ENCODE measurements around the gene SUSD1. TPM values are rescaled to one million over a fixed set of nuclear protein-coding genes. Genes with fewer than 3 reads are reported as not detected.

The SUSD1 gene
- total and polyA plus RNA-seq, 8 donors, result 1.6 to 50.4 (median 21.1) TPM

GRCh38 chr9:112124156-112124555 is 50.9 kb downstream of the SUSD1 start:
- H3K9me3 ChIP-seq, result no peaks in the 10 kb centered on the region
- H3K4me1 ChIP-seq, result peaks cover 0 to 7% (median 4%) of the 10 kb centered on the region in 4 donors
- WGBS, 5 donors, result 50 to 71% (median 69%) methylated on average over 5 of the region's 5 CpGs
- peaks cover 0 to 24% (median 14%) of the 10 kb centered on the region in 4 donors for H3K36me3 ChIP-seq
- no peak overlapping the region for H3K27ac ChIP-seq
- TF ChIP-seq CTCF (IDR thresholded peaks at IDR 0.05), result no peak
- peak in 1 of 3 donors; percentile 4 for TF ChIP-seq POLR2AphosphoS5 (IDR thresholded peaks at IDR 0.05)
- H3K4me3 ChIP-seq, result no peak overlapping the region
- DNase-seq, result peak in 1 of 2 donors; percentile 58
- H3K27me3 ChIP-seq, result no peaks in the 10 kb centered on the region
- intact Hi-C loops (cut with DNase I; ENCODE audit: low total_unique reads), result no loop called here

- Histone ChIP-seq H3K4me3 (no peak overlapping the region), H3K27ac (no peak overlapping the region), H3K4me1 (peaks cover 0 to 13% (median 8%) of the 10 kb centered on the region in 4 donors), H3K27me3 (no peaks in the 10 kb centered on the region), H3K9me3 (no peaks in the 10 kb centered on the region), H3K36me3 (peaks cover 0 to 24% (median 17%) of the 10 kb centered on the region in 4 donors)
- WGBS, 5 donors, result 90 to 97% (median 95%) methylated on average over 4 of the region's 4 CpGs
- TF ChIP-seq CTCF (IDR thresholded peaks at IDR 0.05) (no peak), POLR2A (IDR thresholded peaks at IDR 0.05) (no peak), POLR2AphosphoS5 (IDR thresholded peaks at IDR 0.05) (no peak), EP300 (IDR thresholded peaks at IDR 0.05) (no peak)
- intact Hi-C loops (cut with DNase I; ENCODE audit: low total_unique reads), result no loop called here
- DNase-seq, result no peak
Observed at GRCh38 chr9:112121633-112122032, 53.5 kb downstream of the SUSD1 start.

DNA sequence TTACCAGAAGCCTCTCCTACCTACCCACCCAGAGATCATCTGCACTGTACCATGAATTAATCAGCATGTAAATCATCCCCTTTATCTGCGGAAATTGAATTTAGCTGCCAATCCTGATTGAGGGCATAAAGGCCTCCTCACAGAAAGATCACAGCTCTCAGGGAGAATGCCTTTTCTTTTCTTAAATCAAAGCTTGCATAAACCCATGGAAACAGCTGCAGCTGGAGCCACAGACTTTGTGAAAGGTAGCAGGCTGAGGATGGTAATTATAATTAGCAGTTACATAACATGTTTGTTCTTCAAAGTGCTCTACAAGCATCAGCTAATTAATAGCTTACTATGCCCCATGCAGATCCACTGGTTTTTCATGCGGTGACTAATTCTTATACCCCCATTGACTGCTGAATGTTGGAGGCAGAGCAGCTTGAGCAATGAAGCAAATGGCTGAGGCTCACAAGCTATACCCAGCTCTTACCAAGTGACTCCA is 54.6 kb downstream of the SUSD1 start:
- no peaks in the 10 kb centered on the region for H3K9me3 ChIP-seq
- peak in 1 of 2 donors; percentile 23 for DNase-seq
- H3K4me1 ChIP-seq, result peaks cover 0 to 13% (median 8%) of the 10 kb centered on the region in 4 donors
- H3K27me3 ChIP-seq, result no peaks in the 10 kb centered on the region
- TF ChIP-seq EP300 (IDR thresholded peaks at IDR 0.05), result no peak
- TF ChIP-seq POLR2AphosphoS5 (IDR thresholded peaks at IDR 0.05), result no peak
- TF ChIP-seq POLR2A (IDR thresholded peaks at IDR 0.05), result no peak
- no peak for TF ChIP-seq CTCF (IDR thresholded peaks at IDR 0.05)
- H3K36me3 ChIP-seq, result peaks cover 0 to 24% (median 18%) of the 10 kb centered on the region in 4 donors
- peak overlapping the region; percentile 14 to 87 (median 74) for H3K27ac ChIP-seq
- 57 to 78% (median 63%) methylated on average over 2 of the region's 2 CpGs for WGBS, 5 donors
- intact Hi-C loops (cut with DNase I; ENCODE audit: low total_unique reads), result no loop called here
- H3K4me3 ChIP-seq, result no peak overlapping the region

DNA sequence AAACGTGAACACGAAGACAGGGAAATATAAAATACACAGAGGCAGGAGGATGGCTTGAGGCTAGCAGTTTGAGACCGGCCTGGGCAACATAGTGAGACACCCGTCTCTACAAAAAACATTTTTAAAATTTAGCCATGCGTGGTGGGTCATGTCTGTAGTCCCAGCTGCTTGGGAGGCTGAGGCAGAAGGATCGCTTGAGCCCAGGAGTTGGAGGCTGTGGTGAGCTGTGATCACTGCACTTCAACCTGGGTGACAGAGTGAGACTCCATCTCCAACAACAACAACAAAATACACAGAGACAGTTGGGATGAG is 55.1 kb downstream of the SUSD1 start:
- intact Hi-C loops (cut with DNase I; ENCODE audit: low total_unique reads), result no loop called here
- H3K27me3 ChIP-seq, result no peaks in the 10 kb centered on the region
- H3K9me3 ChIP-seq, result no peaks in the 10 kb centered on the region
- H3K4me3 ChIP-seq, result no peak overlapping the region
- DNase-seq, result no peak
- H3K27ac ChIP-seq, result peak overlapping the region; percentile 66 to 87 (median 74)
- TF ChIP-seq POLR2AphosphoS5 (IDR thresholded peaks at IDR 0.05) (no peak), EP300 (IDR thresholded peaks at IDR 0.05) (no peak)
- H3K36me3 ChIP-seq, result peaks cover 0 to 24% (median 18%) of the 10 kb centered on the region in 4 donors
- peaks cover 0 to 13% (median 8%) of the 10 kb centered on the region in 4 donors for H3K4me1 ChIP-seq
- WGBS, 5 donors, result 66 to 88% (median 74%) methylated on average over 6 of the region's 6 CpGs

GRCh38 chr9:112119225-112120029 is 55.7 kb downstream of the SUSD1 start:
- Histone ChIP-seq H3K9me3 (no peaks in the 10 kb centered on the region), H3K36me3 (peaks cover 0 to 24% (median 18%) of the 10 kb centered on the region in 4 donors), H3K27me3 (no peaks in the 10 kb centered on the region), H3K4me1 (peaks cover 0 to 13% (median 8%) of the 10 kb centered on the region in 4 donors), H3K27ac (peak overlapping the region; percentile 66 to 87 (median 74)), H3K4me3 (peak overlapping the region in 1 of 4 donors; percentile 26)
- intact Hi-C loops (cut with DNase I; ENCODE audit: low total_unique reads), result no loop called here
- 25 to 53% (median 44%) methylated on average over 10 of the region's 10 CpGs for WGBS, 5 donors
- TF ChIP-seq CTCF (IDR thresholded peaks at IDR 0.05) (no peak), POLR2A (IDR thresholded peaks at IDR 0.05) (no peak), POLR2AphosphoS5 (IDR thresholded peaks at IDR 0.05) (peak in 2 of 3 donors; percentile 62 to 84)
- peak; percentile 80 to 87 for DNase-seq

Data from stomach (tissue), 9 donors.